Activated CD8-positive, alpha-beta memory T cell treated with anti-CD3 and anti-CD28 coated beads, Interleukin-2, amount 50 U/mL, for 4 hours (primary cell): Measurements from ENCODE around the gene WNT5A.

ENCODE experiments used
- DNase-seq: peaks from one replicate; pipeline ENCODE4 v3.0.0-alpha.2; 2020

The WNT5A gene

DNA sequence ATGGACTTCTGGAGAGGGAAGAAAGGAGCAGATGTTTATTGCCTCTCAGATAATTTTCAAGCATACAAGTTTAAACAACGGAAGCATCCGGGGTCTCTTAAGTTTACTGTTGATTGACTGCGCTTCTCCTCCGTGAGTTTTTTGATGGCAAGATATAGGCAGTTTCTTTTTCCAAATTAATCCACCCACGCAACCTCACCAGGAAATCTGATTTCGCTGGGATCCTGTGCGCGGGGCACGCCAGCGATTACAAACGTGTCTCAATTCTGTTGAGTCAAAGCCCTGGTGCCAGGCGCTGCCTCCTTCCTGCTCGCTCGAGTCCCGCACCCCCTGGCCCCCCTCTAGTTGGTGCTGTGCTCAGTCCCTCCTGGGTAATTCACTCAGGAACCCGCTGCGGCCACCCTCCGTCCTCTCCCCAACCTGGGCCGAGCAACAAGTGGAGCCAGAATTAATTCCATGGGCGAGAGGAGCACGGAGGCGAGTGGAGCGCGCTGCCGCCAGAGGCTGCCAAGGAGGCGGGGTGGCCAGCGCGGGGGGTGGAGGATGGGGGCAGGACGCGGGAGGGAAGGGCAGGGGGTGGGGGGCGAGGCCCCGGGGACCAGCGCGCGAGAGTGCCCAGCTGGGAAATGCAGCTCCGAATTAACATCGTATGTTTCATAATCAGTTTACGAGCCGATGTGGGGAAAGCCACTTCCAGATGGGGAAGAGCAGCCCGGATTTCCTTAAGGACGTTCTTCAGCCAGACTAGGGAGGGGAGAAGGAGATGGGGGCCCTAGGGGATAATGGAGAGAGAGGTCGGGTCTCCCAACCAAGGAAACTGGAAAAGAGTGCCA lies 6.0 kb downstream of the WNT5A start:
- DNase-seq: no peak

DNA sequence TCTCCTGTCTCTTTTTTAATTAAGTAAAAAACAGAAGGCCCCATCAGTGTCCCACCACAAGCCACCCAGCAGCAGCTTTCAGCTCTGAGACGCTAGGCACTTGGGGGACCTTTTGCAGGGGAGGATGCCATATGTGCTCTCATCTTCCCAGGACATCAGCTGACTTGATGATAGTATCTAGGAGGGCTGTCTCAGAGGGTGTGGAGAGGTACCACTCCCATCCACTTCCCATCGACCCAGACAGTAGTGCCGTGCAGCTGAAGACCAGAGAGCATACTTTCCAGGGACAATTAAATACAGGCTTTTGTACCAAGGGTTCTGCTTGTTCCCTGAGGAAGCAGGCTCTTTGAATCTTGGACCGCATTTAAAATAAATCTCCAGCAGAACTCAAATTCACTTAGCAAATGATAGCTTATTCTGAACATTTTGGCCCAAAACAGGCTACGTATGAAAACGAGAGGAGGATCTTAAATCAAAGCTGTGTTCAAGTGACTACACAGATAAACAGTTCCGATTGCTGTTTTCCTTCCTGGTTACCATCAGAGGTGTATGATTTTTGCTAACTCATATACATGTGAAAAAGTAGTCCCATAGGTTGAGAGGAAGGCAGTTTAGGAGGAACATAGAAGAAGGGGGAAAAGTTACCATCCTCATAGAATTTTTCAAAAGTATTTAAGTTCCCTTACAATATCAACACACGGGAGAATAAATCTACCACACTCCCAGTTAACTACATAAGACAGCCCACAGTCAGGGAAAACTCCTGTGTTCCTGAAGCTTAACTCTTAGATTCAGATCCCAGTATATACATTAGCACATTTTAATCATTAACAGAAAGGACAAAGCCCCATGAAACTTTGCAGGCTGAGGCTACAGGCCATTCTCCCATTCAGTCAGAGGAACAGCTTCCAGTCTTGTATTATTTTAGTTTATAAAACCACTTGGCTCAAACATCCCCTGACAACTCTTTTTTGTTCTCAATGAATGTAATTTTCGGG lies 9.5 kb downstream of the WNT5A start:
- no peak for DNase-seq

DNA sequence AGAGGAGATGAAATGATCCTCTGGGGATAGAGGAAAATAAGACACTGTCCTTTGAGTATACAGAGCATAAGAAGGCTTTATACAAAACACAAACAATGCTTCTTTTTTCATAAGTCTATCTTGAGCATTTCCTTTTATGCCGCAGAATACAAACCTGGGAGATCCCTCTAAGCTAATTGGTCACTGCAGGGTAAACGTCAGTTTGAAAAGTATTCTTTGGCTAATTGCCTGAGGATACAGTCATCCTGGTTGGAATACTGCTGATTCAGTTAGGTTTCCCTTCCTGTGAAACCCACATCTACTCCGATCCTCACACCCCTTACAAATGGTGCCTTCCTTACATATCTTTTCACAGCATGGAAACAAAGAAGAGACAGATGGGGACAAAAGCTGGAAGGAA lies 10.6 kb downstream of the WNT5A start:
- no peak for DNase-seq

DNA sequence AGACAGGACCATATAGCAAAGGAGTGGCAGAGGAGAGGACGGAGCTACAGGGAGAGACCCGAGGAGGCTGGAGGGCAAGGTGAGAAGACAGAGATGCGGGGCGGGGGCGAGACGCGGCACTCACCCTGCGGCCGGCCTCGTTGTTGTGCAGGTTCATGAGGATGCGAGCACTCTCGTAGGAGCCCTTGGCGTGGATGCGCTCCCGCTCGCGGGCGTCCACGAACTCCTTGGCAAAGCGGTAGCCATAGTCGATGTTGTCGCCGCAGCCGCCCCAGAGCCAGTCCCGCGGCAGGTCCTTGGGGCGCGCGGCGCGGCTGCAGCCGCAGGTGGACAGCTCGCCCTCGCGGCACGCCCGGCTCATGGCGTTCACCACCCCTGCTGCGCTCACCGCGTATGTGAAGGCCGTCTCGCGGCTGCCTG lies 12.9 kb downstream of the WNT5A start:
- no peak for DNase-seq

DNA sequence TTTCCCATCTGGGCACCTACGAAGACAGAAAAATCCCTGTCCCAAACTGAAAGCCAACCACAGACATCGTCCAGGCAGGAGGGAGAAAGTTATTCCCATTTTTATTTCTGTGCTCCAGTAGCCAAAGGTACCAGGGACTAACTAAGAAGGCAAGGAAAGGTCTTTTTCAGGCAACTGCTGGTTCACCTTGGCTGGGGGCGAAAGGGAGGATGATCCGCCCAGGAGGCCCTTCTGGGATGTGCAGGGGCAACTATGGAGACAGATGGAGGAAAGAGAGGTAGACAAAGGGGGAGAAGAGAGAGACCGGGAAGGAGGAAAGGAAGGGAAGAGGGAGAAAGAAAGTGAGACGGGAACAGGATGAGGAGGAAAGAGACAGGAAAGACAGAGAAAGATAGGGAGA lies 13.3 kb downstream of the WNT5A start:
- DNase-seq: no peak

DNA sequence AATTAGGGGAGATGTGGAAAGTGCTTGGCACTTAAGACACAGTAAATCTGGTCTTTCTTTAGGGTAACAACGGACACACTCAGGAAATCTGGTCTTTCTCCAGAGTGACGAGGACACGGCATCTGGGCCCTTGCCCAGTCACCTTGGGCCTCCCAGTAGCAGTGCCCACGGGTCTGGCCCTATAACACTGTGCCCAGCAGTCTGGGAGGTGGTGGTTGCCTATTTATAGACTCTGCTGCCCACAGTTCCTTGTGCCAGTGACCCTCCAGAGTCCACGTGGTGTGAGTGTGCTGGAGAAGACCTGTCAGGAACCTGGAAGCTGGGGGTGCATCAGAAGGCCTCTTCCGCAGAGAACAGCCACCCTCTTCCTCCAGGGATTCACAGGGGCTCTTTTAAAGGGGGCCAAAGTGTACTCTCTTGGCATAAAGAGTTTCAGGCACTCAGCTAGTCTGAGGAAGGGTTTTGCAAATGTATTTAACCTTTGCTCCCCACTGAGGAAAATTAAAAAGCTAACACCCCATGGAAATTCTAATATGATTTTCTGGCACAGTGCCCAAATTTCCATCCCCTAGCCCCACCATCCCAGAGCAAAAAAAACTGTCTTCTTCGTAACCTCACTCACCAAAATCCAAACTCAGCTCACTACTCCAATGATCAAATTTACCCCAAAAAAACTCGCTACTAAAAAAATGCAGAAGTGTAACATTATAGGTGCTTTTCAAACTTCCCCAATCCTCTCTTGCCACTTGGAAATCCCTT lies 15.4 kb downstream of the WNT5A start:
- DNase-seq: no peak

DNA sequence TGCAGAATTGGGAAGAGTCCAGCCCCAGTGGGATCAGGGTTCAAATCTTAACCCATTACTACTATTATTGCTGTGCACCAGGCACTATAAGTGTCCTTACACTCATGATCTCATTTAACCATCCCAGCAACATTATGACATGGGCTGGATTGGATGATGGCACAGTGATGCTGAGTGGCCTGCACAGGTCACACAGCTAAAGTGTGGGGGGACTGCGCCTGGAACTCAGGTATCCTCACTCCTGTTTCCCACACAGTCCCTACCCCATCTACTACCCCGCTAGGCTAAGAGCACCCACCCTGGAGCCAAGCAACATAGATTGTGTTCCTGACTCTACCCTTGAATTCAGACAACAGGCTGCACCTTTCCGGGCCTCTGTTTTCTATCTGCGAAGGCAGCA lies 16.0 kb downstream of the WNT5A start:
- no peak for DNase-seq

DNA sequence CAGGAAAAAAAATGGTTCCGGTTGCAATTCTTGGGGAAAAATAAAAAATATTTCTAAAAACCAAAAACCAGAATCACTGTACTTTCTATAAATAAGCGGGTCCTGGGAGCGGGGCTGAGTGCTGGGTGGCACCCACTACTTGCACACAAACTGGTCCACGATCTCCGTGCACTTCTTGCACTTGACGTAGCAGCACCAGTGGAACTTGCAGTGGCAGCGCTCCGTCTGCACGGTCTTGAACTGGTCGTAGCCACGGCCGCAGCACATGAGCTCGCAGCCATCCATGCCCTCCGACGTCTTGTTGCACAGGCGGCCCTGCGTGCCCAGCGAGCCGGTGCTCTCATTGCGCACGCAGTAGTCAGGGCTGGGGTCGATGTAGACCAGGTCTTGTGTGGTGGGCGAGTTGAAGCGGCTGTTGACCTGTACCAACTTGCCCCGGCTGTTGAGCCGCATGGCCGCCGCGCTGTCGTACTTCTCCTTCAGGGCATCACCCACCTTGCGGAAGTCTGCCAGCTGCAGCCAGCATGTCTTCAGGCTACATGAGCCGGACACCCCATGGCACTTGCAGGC lies 17.1 kb downstream of the WNT5A start:
- no peak for DNase-seq

DNA sequence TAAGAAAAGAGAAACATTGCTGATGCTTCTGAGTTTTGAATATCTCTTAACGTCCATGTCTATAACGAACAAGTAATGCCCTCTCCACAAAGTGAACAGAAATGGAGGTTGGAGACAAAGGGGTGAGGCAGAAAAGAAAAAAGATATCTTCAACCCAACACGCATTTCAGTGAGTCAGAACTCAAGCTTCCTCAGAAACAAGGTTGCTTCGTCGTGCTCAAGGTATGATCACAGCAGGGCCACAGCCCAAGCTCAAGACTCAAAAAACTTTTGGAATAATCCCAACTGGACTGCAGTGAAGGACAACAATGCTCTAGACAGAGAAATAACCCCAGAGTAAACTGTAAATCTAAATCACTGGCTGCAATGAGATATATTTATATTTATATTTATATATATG lies 18.9 kb downstream of the WNT5A start:
- DNase-seq: no peak

DNA sequence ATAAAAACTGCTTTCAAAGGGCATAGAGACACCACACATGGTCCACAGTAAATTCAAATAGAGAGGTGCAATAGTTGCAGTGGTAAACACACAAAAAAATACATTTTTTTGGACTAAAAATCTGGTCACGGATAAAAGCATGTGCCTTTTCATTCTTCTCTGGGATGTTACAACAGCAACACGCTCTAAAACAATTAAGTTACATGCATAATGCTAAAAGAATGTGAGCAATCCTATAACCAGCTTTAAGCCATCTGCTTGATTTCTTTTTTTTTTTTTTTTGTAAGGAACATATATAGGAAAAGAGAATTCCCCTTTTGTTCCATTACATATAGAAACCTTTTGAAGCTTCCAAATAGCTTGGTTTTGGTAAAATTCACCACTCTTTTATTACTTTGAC lies 20.0 kb downstream of the WNT5A start:
- DNase-seq: no peak

DNA sequence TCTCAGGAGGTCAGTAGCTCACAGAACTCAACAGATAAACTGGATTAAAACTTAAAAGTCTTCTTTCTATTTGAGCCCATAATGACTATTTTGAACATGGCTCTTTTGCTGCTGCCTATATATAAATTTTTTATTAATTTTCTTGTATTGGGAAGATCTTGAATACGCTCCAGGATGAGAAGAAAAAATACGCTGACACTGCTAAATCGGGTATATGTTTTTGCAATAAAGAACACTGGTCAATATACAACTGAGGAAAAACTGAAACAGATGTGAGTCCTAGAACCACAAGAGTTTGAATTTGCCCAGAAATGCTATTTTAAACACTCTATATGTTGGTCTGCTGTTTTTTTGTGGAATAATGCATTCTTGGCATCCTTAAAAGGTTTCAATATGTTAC lies 20.6 kb downstream of the WNT5A start:
- no peak for DNase-seq

DNA sequence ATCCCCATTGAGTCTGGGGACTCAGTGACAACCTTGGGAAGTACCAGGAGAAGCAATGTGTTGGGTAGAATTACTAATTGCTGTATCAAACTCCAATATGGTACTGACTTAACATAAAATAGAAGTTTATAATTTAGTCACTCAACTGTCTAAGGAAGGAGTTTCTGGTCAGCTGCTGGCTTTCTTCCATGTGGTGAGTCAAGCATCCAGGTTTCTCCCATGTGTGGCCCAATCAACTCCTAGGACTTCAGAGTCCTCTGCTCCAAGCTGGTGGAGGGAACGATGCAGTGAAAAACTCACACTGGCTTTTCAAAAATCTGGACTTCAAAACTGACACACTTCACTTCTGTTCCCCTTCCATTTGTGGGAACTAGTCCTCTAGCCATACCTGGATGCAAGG lies 25.2 kb downstream of the WNT5A start:
- no peak for DNase-seq

DNA sequence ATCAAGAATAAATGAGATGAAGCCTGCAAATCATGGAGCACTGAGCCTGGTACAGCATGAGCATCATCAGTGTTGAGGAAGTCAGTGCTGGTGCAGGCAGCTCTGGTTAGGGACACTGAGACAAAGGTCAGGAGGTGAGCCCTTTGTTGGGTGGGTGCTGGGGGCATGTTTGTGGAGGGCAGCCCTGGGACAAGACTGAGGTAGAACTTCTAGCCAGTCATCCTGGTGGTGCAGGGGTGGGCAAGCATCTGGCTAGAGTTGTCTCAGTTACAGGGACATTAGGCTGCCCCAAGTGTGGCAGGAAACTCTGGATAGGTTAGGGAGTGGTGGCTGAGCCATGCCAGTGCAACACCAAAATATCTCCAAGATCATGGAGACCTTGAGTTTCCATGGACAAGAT lies 27.3 kb downstream of the WNT5A start:
- DNase-seq: no peak

DNA sequence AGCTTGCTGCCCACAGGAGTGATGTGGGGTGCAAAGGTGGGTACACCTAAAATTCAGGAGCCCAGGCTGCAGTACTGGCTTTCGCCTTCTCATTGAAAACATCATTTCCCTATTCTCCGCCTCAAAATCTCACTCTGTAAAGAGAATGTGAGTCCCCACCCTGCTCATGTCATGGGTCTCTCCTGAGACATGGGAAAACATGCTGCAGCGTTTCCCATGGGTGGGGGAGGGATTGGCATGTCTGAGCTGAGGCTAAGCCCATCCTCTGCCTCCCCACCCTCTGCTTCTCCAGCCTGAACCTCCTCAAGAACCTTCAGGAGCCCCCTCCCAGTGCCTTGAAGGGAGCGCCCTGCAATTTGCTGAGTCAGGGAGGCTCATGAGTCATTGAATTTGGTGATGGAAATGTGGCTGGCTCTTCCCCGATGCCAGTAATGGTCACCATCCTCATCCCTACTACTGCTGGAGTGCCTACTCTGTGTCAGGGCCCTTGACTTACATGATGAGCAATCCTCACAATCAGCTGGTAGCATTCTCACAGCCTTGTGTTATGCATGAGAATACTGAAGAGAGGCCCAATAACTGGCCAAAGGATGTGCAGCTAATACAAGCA lies 28.8 kb downstream of the WNT5A start:
- no peak for DNase-seq

DNA sequence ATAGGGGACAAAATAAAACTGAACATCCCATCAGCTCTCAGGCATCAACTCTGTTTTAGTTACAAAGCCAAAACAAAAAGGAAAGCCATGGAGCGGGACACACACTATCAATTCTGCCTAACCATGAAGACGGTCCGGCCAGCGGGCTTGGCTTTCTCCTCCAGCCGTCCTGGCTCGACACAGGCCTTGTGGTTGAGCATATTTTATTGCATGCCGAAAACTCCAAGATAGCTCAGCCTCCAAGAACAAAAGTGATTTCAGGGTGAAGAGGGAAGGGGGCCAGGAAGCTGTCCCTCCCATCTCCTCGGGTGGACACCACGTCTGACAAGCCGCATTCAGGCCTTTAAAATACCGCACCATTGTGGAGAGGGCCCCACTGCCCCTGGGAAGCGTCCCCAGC lies 31.2 kb downstream of the WNT5A start:
- no peak for DNase-seq

DNA sequence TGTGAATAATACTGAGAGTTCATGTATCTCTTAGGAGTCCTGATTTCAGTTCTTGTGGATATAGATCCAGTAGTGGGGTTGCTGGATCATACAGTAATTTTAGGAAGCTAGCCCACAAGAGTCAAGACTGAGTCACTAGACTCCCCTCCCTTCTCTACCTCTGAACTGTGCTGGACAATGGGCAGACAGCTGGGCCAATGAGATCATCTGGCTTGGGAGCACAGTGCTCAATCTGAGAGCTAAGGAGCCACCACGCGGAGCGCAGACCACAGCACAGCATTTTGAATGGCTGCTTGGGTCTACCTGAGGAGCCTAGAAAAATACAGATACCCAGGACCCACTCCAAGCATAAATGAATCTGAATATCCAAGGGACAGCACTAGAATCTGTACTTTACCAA lies 32.5 kb downstream of the WNT5A start:
- DNase-seq: no peak

DNA sequence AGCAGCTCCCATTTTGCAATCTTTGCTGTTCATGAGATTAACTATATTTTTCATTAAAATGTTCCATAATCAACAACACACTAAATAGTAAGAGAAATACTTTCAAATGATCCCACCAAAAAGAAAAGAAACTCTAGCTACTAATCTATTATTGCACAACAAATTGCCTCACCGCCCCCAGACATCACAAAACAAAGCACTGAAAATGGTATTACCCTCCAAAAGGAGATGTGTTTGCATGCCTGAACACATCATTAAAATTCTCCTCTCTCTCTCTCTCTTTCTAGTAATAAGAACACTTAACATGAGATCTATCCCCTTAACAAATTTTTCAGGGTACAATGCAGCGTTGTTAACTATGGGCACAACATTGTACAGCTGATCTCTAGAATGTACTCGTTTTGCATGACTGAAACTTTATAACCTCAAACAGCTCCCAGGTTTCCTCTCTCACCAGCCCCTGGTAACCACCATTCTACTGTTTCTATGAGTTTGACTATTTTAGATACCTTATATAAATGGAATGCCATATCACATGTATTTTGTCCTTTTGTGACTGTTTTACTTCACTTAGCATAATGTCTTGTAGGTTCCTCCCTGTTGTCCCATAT lies 33.1 kb downstream of the WNT5A start:
- DNase-seq: no peak

DNA sequence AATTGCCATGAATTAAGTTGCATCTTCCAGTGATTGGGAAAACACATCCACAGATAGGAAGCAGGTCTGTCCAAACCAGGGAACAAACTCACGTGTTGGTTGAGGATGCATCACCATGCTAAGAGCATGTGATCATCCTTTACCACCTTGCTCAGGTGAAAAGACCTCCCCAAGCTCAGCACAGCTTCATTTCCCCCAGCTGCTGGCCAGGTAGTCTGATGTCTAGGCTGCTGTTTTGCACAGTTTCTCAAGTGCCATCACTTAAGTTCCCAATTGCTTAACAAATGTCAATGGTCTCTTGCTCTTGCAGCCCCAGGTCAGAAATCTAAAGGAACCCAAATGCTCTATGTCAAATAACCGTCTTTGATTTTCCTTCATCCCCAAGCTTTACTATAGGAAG lies 34.2 kb downstream of the WNT5A start:
- DNase-seq: no peak

DNA sequence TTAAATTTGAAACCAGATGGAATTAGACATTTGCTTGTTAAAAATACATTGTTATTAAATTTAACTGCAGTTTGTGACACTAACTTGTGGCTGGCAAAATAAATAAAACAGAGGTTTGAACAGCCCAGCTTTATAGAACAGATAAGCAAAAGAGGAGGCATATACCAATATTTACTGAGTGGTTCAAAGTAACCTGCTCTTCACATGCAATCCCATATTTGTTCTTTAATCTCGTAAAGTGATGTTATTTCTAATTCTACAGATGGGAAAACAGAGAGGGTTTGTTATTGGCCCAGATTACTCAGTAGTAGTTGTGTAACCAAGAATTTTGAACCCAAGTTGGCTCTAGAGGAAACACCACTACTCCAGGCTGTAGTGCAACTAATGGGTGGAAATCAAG lies 37.6 kb downstream of the WNT5A start:
- no peak for DNase-seq

DNA sequence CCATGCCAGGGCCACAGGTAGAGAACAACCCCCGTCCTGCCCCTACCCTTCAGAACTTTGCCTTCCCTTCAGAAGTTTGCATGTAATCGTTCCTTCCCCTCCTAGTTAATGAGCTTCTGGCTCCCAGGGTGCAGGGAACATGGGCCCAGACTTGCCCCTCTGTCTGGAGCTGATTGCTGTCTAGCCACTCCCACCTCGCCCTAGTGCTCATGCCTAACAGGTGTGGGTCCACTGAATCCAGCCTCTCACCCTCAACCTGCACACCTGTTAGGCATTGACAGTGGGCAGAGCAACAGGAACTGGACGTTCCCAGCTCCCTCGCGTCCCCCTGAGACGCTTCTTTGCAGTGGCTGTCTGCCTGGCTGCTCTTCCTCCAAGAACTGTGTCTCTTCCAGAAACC lies 40.3 kb downstream of the WNT5A start:
- no peak for DNase-seq

DNA sequence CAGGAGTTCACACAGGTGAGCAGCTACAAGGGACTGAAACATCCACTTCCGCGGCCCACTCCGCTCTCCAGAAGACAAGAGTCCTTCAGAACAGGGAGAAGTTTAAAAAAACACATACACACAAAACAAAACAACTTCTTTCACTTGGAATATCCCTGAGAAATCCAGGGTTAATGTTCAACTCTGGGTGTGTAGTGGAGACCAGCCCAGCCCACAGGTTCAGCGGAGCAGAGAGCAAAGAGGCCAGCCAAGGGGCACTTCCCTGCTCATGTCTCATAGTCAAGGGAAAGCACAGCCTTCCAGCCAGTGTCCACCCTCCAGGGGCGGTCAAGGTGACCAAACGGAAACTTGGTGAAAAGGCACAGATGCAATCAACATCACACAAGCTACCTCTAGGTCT lies 41.6 kb downstream of the WNT5A start:
- no peak for DNase-seq

DNA sequence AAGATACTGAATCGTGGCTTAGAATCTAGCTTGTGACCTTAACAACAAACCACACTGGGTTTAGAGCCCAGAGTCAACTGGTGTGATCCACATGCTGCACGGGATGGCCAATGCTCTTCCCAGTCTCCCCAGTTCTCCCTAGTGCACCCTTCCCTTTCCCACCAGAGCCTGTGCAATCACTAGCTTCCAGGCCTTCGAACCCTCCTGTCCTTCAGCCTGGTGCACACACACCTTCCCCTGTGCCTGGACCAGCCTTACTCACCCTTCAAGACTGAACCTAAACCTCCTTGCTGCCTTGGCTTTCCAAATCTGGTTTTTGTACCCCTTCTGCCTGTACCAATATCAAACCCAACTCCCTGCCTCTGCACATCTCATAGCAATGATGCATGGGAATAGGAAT lies 43.8 kb downstream of the WNT5A start:
- DNase-seq: no peak
